BLaER1 treated with 17β-estradiol and CSF1 and Interleukin-3, amounts not matched to agents 10 nM and 100 nM (cell line): ENCODE data around the gene TMPRSS12.
"Not testable (repeated sequence)": the region's sequence is repeated elsewhere in the genome, so short reads cannot be mapped to it uniquely, and the experiment has no call there.

ENCODE experiments used
- H3K27ac ChIP-seq, 11 experiments: shearing (Covaris generic); formaldehyde crosslinking; 2 replicates each; pipeline ENCODE4 v1.8.1; 2022
- H3K27me3 ChIP-seq, 11 experiments: shearing (Covaris generic); formaldehyde crosslinking; 2 replicates each; pipeline ENCODE4 v1.8.1; 2022
- H3K36me3 ChIP-seq, 11 experiments: shearing (Covaris generic); formaldehyde crosslinking; 2 replicates each; pipeline ENCODE4 v1.8.1; 2022
- H3K4me1 ChIP-seq, 10 experiments: shearing (Covaris generic); formaldehyde crosslinking; 2 replicates each; pipeline ENCODE4 v1.8.1; 2022
- H3K4me2 ChIP-seq, 11 experiments: shearing (Covaris generic); formaldehyde crosslinking; 2 replicates each; pipeline ENCODE4 v1.8.1; 2022
- H3K4me3 ChIP-seq, 10 experiments: shearing (Covaris generic); formaldehyde crosslinking; 2 replicates each; pipeline ENCODE4 v1.8.1; 2022
- H3K9ac ChIP-seq, 11 experiments: shearing (Covaris generic); formaldehyde crosslinking; 2 replicates each; pipeline ENCODE4 v1.8.1; 2022
- H3K9me3 ChIP-seq, 11 experiments: shearing (Covaris generic); formaldehyde crosslinking; replicated peaks in 1 of 11; 2 replicates each; pipeline ENCODE4 v1.8.1; 2022
- H4K20me1 ChIP-seq, 11 experiments: shearing (Covaris generic); formaldehyde crosslinking; 2 replicates each; pipeline ENCODE4 v1.8.1; 2022
- Cebpa-rat ChIP-seq, 11 experiments: shearing (Covaris generic); IDR thresholded peaks; 2 replicates each; pipeline ENCODE4 v1.8.1; 2022

TMPRSS12 gene

DNA sequence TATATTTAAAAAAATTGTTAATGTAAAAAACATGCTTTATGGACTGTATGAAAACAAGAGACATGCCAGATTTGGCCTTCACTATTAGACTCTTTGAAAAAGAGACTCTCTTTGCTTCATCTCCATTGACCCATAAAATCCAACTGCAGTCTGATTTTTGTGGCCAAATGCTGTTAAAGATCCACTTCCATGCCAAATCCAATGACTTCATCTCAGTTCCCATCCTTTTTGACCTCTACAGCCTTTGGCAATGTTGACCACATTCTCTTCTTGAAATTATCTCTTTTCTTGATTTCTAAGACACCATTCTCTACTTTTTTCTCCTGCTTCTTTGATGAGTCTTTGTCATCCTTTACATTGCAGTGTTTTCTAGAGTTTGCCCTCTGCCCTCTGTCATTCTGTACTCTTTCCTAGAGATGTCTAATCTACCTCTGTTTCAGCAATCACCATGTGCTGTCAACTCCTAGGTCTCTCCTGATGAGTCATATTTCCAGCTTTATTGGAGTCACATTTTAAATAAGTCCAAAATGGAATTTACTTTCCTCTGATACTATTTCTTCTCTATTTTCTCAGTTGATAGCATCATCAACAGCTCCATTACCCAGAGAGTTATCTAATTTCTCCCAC, 2.4 kb downstream of the TMPRSS12 start:
- Histone ChIP-seq H3K27me3 (no peaks in the 10 kb centered on the region), H4K20me1 (no peaks in the 10 kb centered on the region), H3K9me3 (peaks cover 10 to 29% (median 21%) of the 10 kb centered on the region in 11 experiments; a peak in 21 of 22 replicates), H3K4me1 (no peaks in the 10 kb centered on the region), H3K36me3 (no peaks in the 10 kb centered on the region), H3K9ac (no peak overlapping the region), H3K27ac (no peak overlapping the region), H3K4me3 (no peak overlapping the region), H3K4me2 (no peak overlapping the region)
- TF ChIP-seq Cebpa-rat (IDR thresholded peaks at IDR 0.05), result no peak

GRCh38 chr12:50848963-50849362, 6.2 kb downstream of the TMPRSS12 start:
- peaks cover 0 to 11% (median 0%) of the 10 kb centered on the region in 11 experiments; a peak in 3 of 22 replicates for H3K9me3 ChIP-seq
- no peaks in the 10 kb centered on the region for H3K4me1 ChIP-seq
- no peak overlapping the region for H3K4me3 ChIP-seq
- H3K27ac ChIP-seq, result no peak overlapping the region
- no peak overlapping the region for H3K9ac ChIP-seq
- H3K4me2 ChIP-seq, result no peak overlapping the region
- H4K20me1 ChIP-seq, result no peaks in the 10 kb centered on the region
- no peaks in the 10 kb centered on the region for H3K27me3 ChIP-seq
- TF ChIP-seq Cebpa-rat (IDR thresholded peaks at IDR 0.05), result no peak
- H3K36me3 ChIP-seq, result no peaks in the 10 kb centered on the region

DNA sequence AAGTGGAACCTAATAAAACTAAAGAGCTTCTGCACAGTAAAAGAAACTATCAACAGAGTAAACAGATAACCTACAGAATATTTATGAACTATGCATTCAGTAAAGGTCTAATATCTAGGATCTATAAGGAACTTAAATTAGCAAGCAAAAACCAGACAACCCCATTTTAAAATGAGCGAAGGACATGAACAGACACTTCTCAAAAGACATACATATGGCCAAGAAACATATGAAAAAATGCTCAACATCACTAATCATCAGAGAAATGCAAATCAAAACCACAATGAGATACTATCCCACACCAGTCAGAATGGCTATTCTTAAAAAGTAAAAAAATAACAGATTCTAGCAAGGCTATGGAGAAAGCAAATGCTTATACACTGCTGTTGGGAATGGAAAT, 12.5 kb downstream of the TMPRSS12 start:
- H3K36me3 ChIP-seq, H3K27me3 ChIP-seq, H4K20me1 ChIP-seq, H3K4me1 ChIP-seq, H3K27ac ChIP-seq, H3K4me2 ChIP-seq, H3K9ac ChIP-seq, H3K4me3 ChIP-seq: not testable (repeated sequence)
- H3K9me3 ChIP-seq, result peaks cover 5 to 25% (median 13%) of the 10 kb centered on the region in 11 experiments; a peak in 19 of 22 replicates

GRCh38 chr12:50855679-50856078, 13.0 kb downstream of the TMPRSS12 start:
- not testable (repeated sequence) for H3K4me2 ChIP-seq, H3K4me3 ChIP-seq
- H3K9me3 ChIP-seq, result peaks cover 5 to 25% (median 13%) of the 10 kb centered on the region in 11 experiments; a peak in 19 of 22 replicates

DNA sequence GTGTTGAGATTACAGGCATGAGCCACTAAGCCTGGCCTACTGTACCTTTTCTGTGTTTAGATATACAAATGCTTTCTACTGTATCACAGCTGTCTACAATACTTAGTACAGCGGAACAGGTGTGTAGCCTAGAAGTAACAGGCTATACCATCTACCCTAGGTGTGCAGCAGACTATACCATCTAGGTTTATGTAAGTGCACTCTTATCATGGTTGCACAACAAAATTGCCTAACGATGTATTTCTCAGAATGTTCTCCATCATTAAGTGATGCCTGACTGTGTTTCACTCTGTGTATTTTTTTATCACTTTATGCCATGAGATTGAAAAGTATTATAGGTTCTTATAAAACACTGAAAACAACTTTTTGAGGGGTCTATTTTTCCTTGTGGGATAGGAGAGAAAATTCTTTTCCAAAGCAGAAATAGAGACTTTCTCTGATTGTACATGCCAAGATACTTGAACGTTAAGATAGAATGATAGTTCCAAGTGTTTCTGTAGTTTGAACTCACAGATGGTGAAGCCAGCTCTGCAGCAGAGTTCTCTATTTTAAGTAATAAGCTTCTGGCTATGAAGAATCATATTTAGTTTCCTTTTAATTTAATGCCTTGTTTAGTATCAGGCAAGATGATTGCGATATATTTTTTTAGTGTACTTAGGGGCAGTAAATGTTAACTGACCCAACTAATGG, 17.0 kb downstream of the TMPRSS12 start:
- no peaks in the 10 kb centered on the region for H3K36me3 ChIP-seq
- H3K9me3 ChIP-seq, result peaks cover 5 to 17% (median 15%) of the 10 kb centered on the region in 11 experiments
- no peaks in the 10 kb centered on the region for H3K27me3 ChIP-seq
- TF ChIP-seq Cebpa-rat (IDR thresholded peaks at IDR 0.05), result no peak
- H3K4me1 ChIP-seq, result peaks cover 0 to 8% (median 0%) of the 10 kb centered on the region in 10 experiments; a peak in 2 of 20 replicates
- H3K4me2 ChIP-seq, result no peak overlapping the region
- no peak overlapping the region for H3K9ac ChIP-seq
- H4K20me1 ChIP-seq, result no peaks in the 10 kb centered on the region
- no peak overlapping the region for H3K27ac ChIP-seq
- no peak overlapping the region for H3K4me3 ChIP-seq

More at GRCh38 chr12:50855679-50856078, 13.0 kb downstream of the TMPRSS12 start:
- H3K27ac ChIP-seq, H3K36me3 ChIP-seq, H4K20me1 ChIP-seq, H3K9ac ChIP-seq, H3K4me1 ChIP-seq, H3K27me3 ChIP-seq: not testable (repeated sequence)

DNA sequence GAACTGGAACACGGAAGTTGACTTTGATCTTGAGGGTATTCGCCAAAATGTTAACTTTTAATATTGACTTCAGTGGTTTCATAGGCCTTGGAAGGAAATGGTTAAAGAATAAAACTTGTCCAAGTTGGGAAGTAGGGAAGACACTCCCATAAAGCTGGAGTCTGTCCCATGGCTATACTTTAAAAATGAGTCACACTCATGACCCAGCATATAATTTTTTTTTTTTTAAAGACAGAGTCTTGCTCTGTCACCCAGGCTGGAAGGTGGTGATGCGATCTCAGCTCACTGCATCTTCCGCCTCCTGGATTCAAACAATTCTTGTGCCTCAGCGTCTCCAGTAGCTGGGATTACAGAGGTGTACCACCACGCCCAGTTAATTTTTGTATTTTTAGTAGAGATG, 19.6 kb downstream of the TMPRSS12 start:
- no peak overlapping the region for H3K4me3 ChIP-seq
- H4K20me1 ChIP-seq, result no peaks in the 10 kb centered on the region
- H3K27me3 ChIP-seq, result no peaks in the 10 kb centered on the region
- TF ChIP-seq Cebpa-rat (IDR thresholded peaks at IDR 0.05), result no peak
- H3K9ac ChIP-seq, result no peak overlapping the region
- no peak overlapping the region for H3K27ac ChIP-seq
- H3K9me3 ChIP-seq, result peaks cover 24 to 29% (median 27%) of the 10 kb centered on the region in 11 experiments
- H3K4me1 ChIP-seq, result peaks cover 0 to 8% (median 0%) of the 10 kb centered on the region in 10 experiments; a peak in 2 of 20 replicates
- no peaks in the 10 kb centered on the region for H3K36me3 ChIP-seq
- H3K4me2 ChIP-seq, result peak overlapping the region in 1 of 11 experiments; percentile 3; a peak in 1 of 22 replicates

DNA sequence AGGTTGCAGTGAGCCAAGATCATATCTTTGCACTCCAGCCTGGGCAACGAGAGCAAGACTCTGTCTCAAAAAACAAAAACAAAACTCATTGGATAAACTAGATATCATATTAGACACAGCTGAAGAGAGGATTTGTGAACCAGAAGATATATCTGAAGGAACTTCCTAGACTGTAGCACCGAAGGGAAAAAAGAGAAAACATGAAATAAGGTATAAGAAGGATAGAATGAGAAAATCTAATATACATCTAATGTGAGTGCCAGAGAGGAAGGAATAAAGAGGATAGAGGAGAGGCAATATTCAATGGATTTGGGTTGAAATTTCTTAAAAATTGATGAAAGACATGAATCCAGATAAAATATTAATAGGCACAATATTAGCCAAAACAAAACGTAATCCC, 22.5 kb downstream of the TMPRSS12 start:
- H4K20me1 ChIP-seq, result no peaks in the 10 kb centered on the region
- no peak overlapping the region for H3K27ac ChIP-seq
- TF ChIP-seq Cebpa-rat (IDR thresholded peaks at IDR 0.05), result no peak
- peaks cover 35 to 44% (median 39%) of the 10 kb centered on the region in 11 experiments for H3K9me3 ChIP-seq
- H3K4me3 ChIP-seq, result no peak overlapping the region
- no peak overlapping the region for H3K9ac ChIP-seq
- no peaks in the 10 kb centered on the region for H3K27me3 ChIP-seq
- H3K36me3 ChIP-seq, result no peaks in the 10 kb centered on the region
- H3K4me1 ChIP-seq, result peaks cover 0 to 8% (median 0%) of the 10 kb centered on the region in 10 experiments; a peak in 2 of 20 replicates
- H3K4me2 ChIP-seq, result no peak overlapping the region

- H3K4me1 ChIP-seq, H4K20me1 ChIP-seq, H3K36me3 ChIP-seq, H3K4me2 ChIP-seq, H3K27ac ChIP-seq, H3K4me3 ChIP-seq, H3K27me3 ChIP-seq, H3K9ac ChIP-seq: not testable (repeated sequence)
- peaks cover 35 to 47% (median 42%) of the 10 kb centered on the region in 11 experiments for H3K9me3 ChIP-seq
Measured at GRCh38 chr12:50868881-50869280, 26.2 kb downstream of the TMPRSS12 start.

- Histone ChIP-seq H3K9ac (no peak overlapping the region), H3K36me3 (peaks cover 0 to 6% (median 0%) of the 10 kb centered on the region in 11 experiments; a peak in 1 of 22 replicates), H3K4me1 (peaks cover 0 to 20% (median 1%) of the 10 kb centered on the region in 10 experiments; a peak in 8 of 20 replicates), H3K27me3 (no peaks in the 10 kb centered on the region), H4K20me1 (no peaks in the 10 kb centered on the region), H3K4me2 (no peak overlapping the region), H3K27ac (no peak overlapping the region), H3K9me3 (peaks cover 19 to 30% (median 26%) of the 10 kb centered on the region in 11 experiments), H3K4me3 (no peak overlapping the region)
- no peak for TF ChIP-seq Cebpa-rat (IDR thresholded peaks at IDR 0.05)
Measured at GRCh38 chr12:50882563-50882962, 39.8 kb downstream of the TMPRSS12 start.
